GM12865 (cell line): ENCODE measurements around the gene ANKIB1.

Experiments used
- DNase-seq: peaks from one replicate; pipeline ENCODE4 v3.0.0; 2010; ENCODE audit warnings: low read depth
- H3K4me3 ChIP-seq: 2 replicates; pipeline ENCODE4 v1.5.1; 2011; ENCODE audit warnings: mild to moderate bottlenecking, low read depth, low read length, control low read depth
- CTCF ChIP-seq: IDR thresholded peaks from 2 replicates; pipeline ENCODE4 v1.5.1; 2011; ENCODE audit warnings: low read length, control low read depth, low read depth, inconsistent platforms; ENCODE audit not compliant: insufficient read depth; ENCODE audit errors: missing control alignments

ANKIB1 gene

GRCh38 chr7:92260248-92260781 is 14.5 kb downstream of the ANKIB1 start:
- no peak for DNase-seq
- no peak overlapping the region for H3K4me3 ChIP-seq
- no peak for TF ChIP-seq CTCF

- no peak overlapping the region for H3K4me3 ChIP-seq
- TF ChIP-seq CTCF, result no peak
- DNase-seq, result no peak
These were observed 20.9 kb downstream of the ANKIB1 start for GRCh38 chr7:92266415-92267241.

- no peak for DNase-seq
- TF ChIP-seq CTCF, result no peak
- H3K4me3 ChIP-seq, result no peak overlapping the region
These were observed 23.1 kb downstream of the ANKIB1 start for GRCh38 chr7:92268921-92269320.

- no peak overlapping the region for H3K4me3 ChIP-seq
- no peak for TF ChIP-seq CTCF
- DNase-seq, result no peak
These were observed 29.6 kb downstream of the ANKIB1 start for GRCh38 chr7:92275327-92275726.

- H3K4me3 ChIP-seq, result peak overlapping the region; percentile 8; the same call in 1 of the 2 replicates
- TF ChIP-seq CTCF, result no peak
- peak; percentile 68 for DNase-seq
These were observed 30.7 kb downstream of the ANKIB1 start for GRCh38 chr7:92276460-92276864.

- no peak overlapping the region for H3K4me3 ChIP-seq
- no peak for TF ChIP-seq CTCF
- DNase-seq, result no peak
These were observed 33.7 kb downstream of the ANKIB1 start for GRCh38 chr7:92279396-92280031.
